HepG2 (cell line): ENCODE results near the gene CARS2. TPM values are rescaled to one million over a fixed set of nuclear protein-coding genes. Genes with fewer than 3 reads are reported as not detected.

Source experiments
- ATAC-seq: fragments of 200-7000 bp; cut with Tn5 transposase; 3 replicates; pipeline ENCODE4 v1.9.1; 2020; ENCODE audit warnings: mild to moderate bottlenecking, moderate library complexity
- BruUV-seq: library from RNA; stranded (reverse); fragments of 400-500 nt; replicated peaks from 2 replicates; lab custom pipeline; 2021; lab: Mats Ljungman, UMichigan
- CTCF ChIA-PET: fragments of 300-600 bp; formaldehyde crosslinking; extraction: SDS; loops from one replicate; lab custom pipeline; 2021; ENCODE audit warnings: low total read pairs, inconsistent platforms, low intra/inter-chr PET ratio; lab: Yijun Ruan, JAX
- POLR2A ChIA-PET: fragments of 350-600 bp; sonication (Branson Sonifier 250); formaldehyde crosslinking; loops from one replicate; lab custom pipeline; 2020; ENCODE audit warnings: antibody characterized with exemption, inconsistent platforms; lab: Yijun Ruan, JAX
- DNase-seq: peaks from one replicate; pipeline ENCODE4 v3.0.0-alpha.2; 2015; ENCODE audit warnings: low spot score
- FAIRE-seq: peaks from 3 replicates; lab custom pipeline; 2011; peaks lifted over from hg19 to GRCh38; lab: Jason Lieb, UNC
- H2AFZ ChIP-seq: one replicate; pipeline ENCODE4 v1.6.1; 2011; ENCODE audit warnings: low read length, inconsistent platforms
- H3K27ac ChIP-seq: fragments of 300-600 bp; 3 replicates; pipeline ENCODE4 v1.8.0; 2011; ENCODE audit warnings: mixed run types, mild to moderate bottlenecking, mixed read lengths, low read length, inconsistent platforms; ENCODE audit not compliant: insufficient read depth; ENCODE audit errors: extremely low read length
- H3K27me3 ChIP-seq, 2 experiments: fragments of 200-600 bp in 1 of 2; 2 replicates in 1 of 2; 3 replicates in 1 of 2; pipeline versions ENCODE4 v1.6.0 to v1.8.0; 2011; ENCODE audit warnings: low read length in 2 of 2, mild to moderate bottlenecking in 2 of 2, moderate library complexity in 2 of 2, inconsistent platforms in 1 of 2; ENCODE audit not compliant: insufficient read depth in 2 of 2, control insufficient read depth in 1 of 2
- H3K36me3 ChIP-seq, 2 experiments: fragments of 200-600 bp in 1 of 2; replicated peaks in 1 of 2; 2 replicates in 1 of 2; 3 replicates in 1 of 2; pipeline versions ENCODE4 v1.5.1 to v1.8.0; 2011; ENCODE audit warnings: low read length in 2 of 2, inconsistent platforms in 1 of 2; ENCODE audit not compliant: insufficient read depth in 2 of 2, control insufficient read depth in 1 of 2
- H3K4me1 ChIP-seq: 2 replicates; pipeline ENCODE4 v1.5.1; 2012; ENCODE audit warnings: low read length, inconsistent platforms; ENCODE audit not compliant: insufficient read depth
- H3K4me2 ChIP-seq: 2 replicates; pipeline ENCODE4 v1.6.0; 2011; ENCODE audit warnings: low read depth, low read length, inconsistent platforms
- H3K4me3 ChIP-seq, 3 experiments: fragments of 200-600 bp in 1 of 3; sonication (generic), shearing (Covaris generic) in 1 of 3; replicated peaks in 1 of 3; 2 replicates each; pipeline ENCODE4 v1.5.1; 2011 to 2016; ENCODE audit warnings: low read length in 3 of 3, inconsistent platforms in 2 of 3, low read depth in 2 of 3, mild to moderate bottlenecking in 2 of 3, control low read depth in 1 of 3, mixed read lengths in 1 of 3; ENCODE audit not compliant: insufficient read depth in 1 of 3
- H3K79me2 ChIP-seq: one replicate; pipeline ENCODE4 v1.6.1; 2011; ENCODE audit warnings: low read length, inconsistent platforms; ENCODE audit not compliant: insufficient read depth
- H3K9ac ChIP-seq: 2 replicates; pipeline ENCODE4 v1.6.0; 2011; ENCODE audit warnings: mild to moderate bottlenecking, low read depth, low read length, inconsistent platforms; ENCODE audit not compliant: insufficient read depth
- H3K9me3 ChIP-seq: 2 replicates; pipeline ENCODE4 v1.5.1; 2012; ENCODE audit warnings: mild to moderate bottlenecking, low read length
- H4K20me1 ChIP-seq: 2 replicates; pipeline ENCODE4 v1.6.0; 2011; ENCODE audit warnings: inconsistent platforms, mild to moderate bottlenecking, low read length, moderate library complexity; ENCODE audit not compliant: insufficient read depth
- AGO2 ChIP-seq: fragments of 200-400 bp; formaldehyde crosslinking; optimal IDR thresholded peaks from 2 replicates; pipeline ENCODE3; 2017; ENCODE audit warnings: mild to moderate bottlenecking, low read depth, low read length, moderate library complexity
- ATF7-NPFF ChIP-seq: sonication (generic); formaldehyde crosslinking; IDR thresholded peaks from 2 replicates; pipeline ENCODE4 v1.8.1; 2023; ENCODE audit warnings: mild to moderate bottlenecking, low read depth, missing genetic modification reagents, moderate library complexity
- ZNF17 ChIP-seq: sonication (generic); formaldehyde crosslinking; IDR thresholded peaks from 2 replicates; pipeline ENCODE4 v1.5.0; 2020; ENCODE audit warnings: mild to moderate bottlenecking, missing genetic modification reagents
- ZNF766 ChIP-seq: sonication (generic); formaldehyde crosslinking; IDR thresholded peaks from 2 replicates; pipeline ENCODE4 v1.5.0; 2020; ENCODE audit warnings: missing genetic modification reagents, borderline replicate concordance
- WGBS: methylation state at CpG from one replicate; pipeline ENCODE4 v1.1.6; 2017; ENCODE audit warnings: low lambda C conversion rate; 5-methylcytosine and 5-hydroxymethylcytosine counted together
- in situ Hi-C: cut with HindIII; loops from 2 replicates; pipeline ENCODE4 v1.10.0; 2017; ENCODE audit warnings: low pct_unique_long_range_greater_than_20kb; ENCODE audit not compliant: extremely low pct_ligation_motif_present
- intact Hi-C: fragments of 100-400 bp; cut with micrococcal nuclease; formaldehyde crosslinking; loops from one replicate; pipeline ENCODE4 v1.10.0; 2022; ENCODE audit not compliant: unreplicated experiment
- polyA plus RNA-seq, 8 experiments: library from polyadenylated mRNA; depleted of rRNA in 3 of 8; stranded (reverse) in 7 of 8; unstranded in 1 of 8; fragments of >200 nt; fragmentation: Illumina TruSeq in 4 of 8; extraction: Trizol in 4 of 8; gene quantifications; 2 replicates each; pipeline versions ENCODE4 v1.2.1 to v1.2.3, GENCODE V29; 2011 to 2016; ENCODE audit warnings: low read depth in 4 of 8, missing spikeins in 1 of 8, mixed read lengths in 1 of 8; ENCODE audit not compliant: insufficient read depth in 1 of 8
- total RNA-seq, 5 experiments: library from RNA; depleted of rRNA; stranded (reverse); fragments of >200 nt; fragmentation: Illumina TruSeq; extraction: Trizol; gene quantifications; 2 replicates each; pipeline ENCODE4 v1.2.3, GENCODE V29; 2016; ENCODE audit warnings: low read depth in 1 of 5
- TF ChIP-seq, protein P1 (sequence below): sonication (generic); formaldehyde crosslinking; IDR thresholded peaks from 2 replicates; pipeline ENCODE4 v1.5.1; 2020; ENCODE audit warnings: mild to moderate bottlenecking, missing genetic modification reagents, moderate library complexity
- TF ChIP-seq, protein P2 (sequence below): fragments of 450-650 bp; IDR thresholded peaks from 2 replicates; pipeline ENCODE4 v1.6.1; 2016
- TF ChIP-seq, protein P3 (sequence below): sonication (generic); formaldehyde crosslinking; IDR thresholded peaks from 2 replicates; pipeline ENCODE4 v1.5.1; 2020; ENCODE audit warnings: missing genetic modification reagents, mild to moderate bottlenecking, borderline replicate concordance

The CARS2 gene
- total and polyA plus RNA-seq, 2 of the 13 experiments (the other 11 are each of a cell fraction or from before 2014, with no cell fraction given) = 41.1 to 59.3 TPM

DNA sequence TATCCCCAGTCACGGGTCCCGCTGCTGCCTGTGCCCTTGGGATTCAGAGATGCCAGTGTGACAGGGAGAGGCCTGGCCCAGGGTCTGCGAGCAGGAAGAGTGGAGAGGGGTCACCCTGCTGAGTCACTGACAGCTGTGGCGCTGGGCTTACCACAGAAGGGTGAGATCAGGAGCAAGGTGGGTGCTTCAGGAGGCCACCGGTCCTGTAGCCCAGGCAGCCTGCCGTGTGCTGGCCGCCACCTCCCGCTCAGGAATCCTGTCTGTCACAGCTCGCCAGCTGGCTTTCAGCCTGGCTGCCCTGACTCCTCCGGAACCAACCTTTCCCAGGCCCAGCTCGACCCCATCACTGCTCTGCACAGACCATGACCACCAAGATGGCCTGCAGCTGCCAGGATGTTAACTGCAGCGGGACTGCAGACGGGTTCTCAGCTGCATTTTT is 65.3 kb downstream of the CARS2 start:
- Histone ChIP-seq H3K36me3 (peaks cover 24 to 79% of the 10 kb centered on the region in 2 experiments), H2AFZ (no peak overlapping the region), H3K9me3 (no peaks in the 10 kb centered on the region), H3K9ac (no peak overlapping the region), H3K27me3 (no peaks in the 10 kb centered on the region), H3K27ac (no peak overlapping the region), H4K20me1 (peaks cover 4% of the 10 kb centered on the region), H3K4me3 (no peak overlapping the region), H3K4me1 (no peaks in the 10 kb centered on the region), H3K4me2 (no peak overlapping the region), H3K79me2 (no peaks in the 10 kb centered on the region)
- TF ChIP-seq, protein P1, sequence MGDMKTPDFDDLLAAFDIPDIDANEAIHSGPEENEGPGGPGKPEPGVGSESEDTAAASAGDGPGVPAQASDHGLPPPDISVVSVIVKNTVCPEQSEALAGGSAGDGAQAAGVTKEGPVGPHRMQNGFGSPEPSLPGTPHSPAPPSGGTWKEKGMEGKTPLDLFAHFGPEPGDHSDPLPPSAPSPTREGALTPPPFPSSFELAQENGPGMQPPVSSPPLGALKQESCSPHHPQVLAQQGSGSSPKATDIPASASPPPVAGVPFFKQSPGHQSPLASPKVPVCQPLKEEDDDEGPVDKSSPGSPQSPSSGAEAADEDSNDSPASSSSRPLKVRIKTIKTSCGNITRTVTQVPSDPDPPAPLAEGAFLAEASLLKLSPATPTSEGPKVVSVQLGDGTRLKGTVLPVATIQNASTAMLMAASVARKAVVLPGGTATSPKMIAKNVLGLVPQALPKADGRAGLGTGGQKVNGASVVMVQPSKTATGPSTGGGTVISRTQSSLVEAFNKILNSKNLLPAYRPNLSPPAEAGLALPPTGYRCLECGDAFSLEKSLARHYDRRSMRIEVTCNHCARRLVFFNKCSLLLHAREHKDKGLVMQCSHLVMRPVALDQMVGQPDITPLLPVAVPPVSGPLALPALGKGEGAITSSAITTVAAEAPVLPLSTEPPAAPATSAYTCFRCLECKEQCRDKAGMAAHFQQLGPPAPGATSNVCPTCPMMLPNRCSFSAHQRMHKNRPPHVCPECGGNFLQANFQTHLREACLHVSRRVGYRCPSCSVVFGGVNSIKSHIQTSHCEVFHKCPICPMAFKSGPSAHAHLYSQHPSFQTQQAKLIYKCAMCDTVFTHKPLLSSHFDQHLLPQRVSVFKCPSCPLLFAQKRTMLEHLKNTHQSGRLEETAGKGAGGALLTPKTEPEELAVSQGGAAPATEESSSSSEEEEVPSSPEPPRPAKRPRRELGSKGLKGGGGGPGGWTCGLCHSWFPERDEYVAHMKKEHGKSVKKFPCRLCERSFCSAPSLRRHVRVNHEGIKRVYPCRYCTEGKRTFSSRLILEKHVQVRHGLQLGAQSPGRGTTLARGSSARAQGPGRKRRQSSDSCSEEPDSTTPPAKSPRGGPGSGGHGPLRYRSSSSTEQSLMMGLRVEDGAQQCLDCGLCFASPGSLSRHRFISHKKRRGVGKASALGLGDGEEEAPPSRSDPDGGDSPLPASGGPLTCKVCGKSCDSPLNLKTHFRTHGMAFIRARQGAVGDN (CRISPR knock-in tag) = no peak; the same call in 1 of the 2 replicates
- TF ChIP-seq AGO2 = peak; percentile 89
- BruUV-seq = no TSS peak
- intact Hi-C loops = no loop called here
- ChIA-PET CTCF (no interaction called here), POLR2A (no interaction called here)
- no peak for DNase-seq
- in situ Hi-C loops = no loop called here
- ATAC-seq = no peak; the same call in 2 of the 3 replicates
- no peak for FAIRE-seq
- WGBS = 100% methylated on average over 3 of the region's 13 CpGs

DNA sequence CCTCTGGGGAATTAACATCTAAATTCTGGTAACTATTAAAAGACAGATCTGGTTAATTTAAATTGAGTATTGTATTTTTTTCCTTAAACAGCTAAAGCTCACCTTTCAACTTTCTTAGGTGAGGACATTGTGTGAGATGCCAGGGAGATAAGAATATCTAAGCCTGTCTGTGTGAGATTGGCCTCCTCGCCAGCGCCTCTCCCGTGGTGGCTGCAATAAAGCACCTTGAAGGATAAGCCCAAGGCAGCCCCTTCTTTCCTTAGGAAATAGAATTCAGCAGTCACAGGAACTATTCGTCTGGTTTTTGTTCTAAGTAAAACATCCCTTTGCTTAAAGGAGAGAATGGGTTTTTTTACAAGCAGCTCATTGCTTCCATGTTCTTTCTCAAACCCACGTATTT is 66.0 kb downstream of the CARS2 start:
- FAIRE-seq = no peak
- TF ChIP-seq, protein P2, sequence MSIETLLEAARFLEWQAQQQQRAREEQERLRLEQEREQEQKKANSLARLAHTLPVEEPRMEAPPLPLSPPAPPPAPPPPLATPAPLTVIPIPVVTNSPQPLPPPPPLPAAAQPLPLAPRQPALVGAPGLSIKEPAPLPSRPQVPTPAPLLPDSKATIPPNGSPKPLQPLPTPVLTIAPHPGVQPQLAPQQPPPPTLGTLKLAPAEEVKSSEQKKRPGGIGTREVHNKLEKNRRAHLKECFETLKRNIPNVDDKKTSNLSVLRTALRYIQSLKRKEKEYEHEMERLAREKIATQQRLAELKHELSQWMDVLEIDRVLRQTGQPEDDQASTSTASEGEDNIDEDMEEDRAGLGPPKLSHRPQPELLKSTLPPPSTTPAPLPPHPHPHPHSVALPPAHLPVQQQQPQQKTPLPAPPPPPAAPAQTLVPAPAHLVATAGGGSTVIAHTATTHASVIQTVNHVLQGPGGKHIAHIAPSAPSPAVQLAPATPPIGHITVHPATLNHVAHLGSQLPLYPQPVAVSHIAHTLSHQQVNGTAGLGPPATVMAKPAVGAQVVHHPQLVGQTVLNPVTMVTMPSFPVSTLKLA = no peak
- TF ChIP-seq ZNF17 (no peak), ATF7-NPFF (CRISPR knock-in tag) (no peak), ZNF766 (CRISPR knock-in tag) (no peak)
- TF ChIP-seq, protein P3, sequence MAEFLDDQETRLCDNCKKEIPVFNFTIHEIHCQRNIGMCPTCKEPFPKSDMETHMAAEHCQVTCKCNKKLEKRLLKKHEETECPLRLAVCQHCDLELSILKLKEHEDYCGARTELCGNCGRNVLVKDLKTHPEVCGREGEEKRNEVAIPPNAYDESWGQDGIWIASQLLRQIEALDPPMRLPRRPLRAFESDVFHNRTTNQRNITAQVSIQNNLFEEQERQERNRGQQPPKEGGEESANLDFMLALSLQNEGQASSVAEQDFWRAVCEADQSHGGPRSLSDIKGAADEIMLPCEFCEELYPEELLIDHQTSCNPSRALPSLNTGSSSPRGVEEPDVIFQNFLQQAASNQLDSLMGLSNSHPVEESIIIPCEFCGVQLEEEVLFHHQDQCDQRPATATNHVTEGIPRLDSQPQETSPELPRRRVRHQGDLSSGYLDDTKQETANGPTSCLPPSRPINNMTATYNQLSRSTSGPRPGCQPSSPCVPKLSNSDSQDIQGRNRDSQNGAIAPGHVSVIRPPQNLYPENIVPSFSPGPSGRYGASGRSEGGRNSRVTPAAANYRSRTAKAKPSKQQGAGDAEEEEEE (CRISPR knock-in tag) = no peak

More for the DNA sequence above, 66.0 kb downstream of the CARS2 start:
- ATAC-seq = no peak
- no peak overlapping the region for H3K4me3 ChIP-seq
- peaks cover 26 to 85% of the 10 kb centered on the region in 2 experiments for H3K36me3 ChIP-seq
- no peak overlapping the region for H2AFZ ChIP-seq
- no peaks in the 10 kb centered on the region for H3K4me1 ChIP-seq
- H3K9me3 ChIP-seq = no peaks in the 10 kb centered on the region
- BruUV-seq = no TSS peak
- H3K27me3 ChIP-seq = no peaks in the 10 kb centered on the region
- 89% methylated on average over 5 of the region's 5 CpGs for WGBS
- POLR2A ChIA-PET = no interaction called here
- no peak overlapping the region for H3K4me2 ChIP-seq
- intact Hi-C loops (no loop called here), in situ Hi-C loops (no loop called here)
- H4K20me1 ChIP-seq = peaks cover 4% of the 10 kb centered on the region
- H3K9ac ChIP-seq = no peak overlapping the region
- CTCF ChIA-PET = no interaction called here
- H3K79me2 ChIP-seq = no peaks in the 10 kb centered on the region
- no peak for DNase-seq
- no peak overlapping the region for H3K27ac ChIP-seq
